SK-N-SH treated with all-trans-retinoic acid at 6 μM for 48 hours (cell line): Measurements from ENCODE around the gene MAPK1IP1L.

ENCODE experiments used
- ARNTL ChIP-seq: fragments of 450-650 bp; formaldehyde crosslinking; IDR thresholded peaks from 2 replicates; pipeline ENCODE4 v1.5.0; 2020; ENCODE audit warnings: low read depth, mild to moderate bottlenecking, moderate library complexity, borderline replicate concordance
- ESRRG ChIP-seq: fragments of 250-450 bp; sonication (Bioruptor Pico); IDR thresholded peaks from 2 replicates; pipeline ENCODE4 v1.6.1; 2021; ENCODE audit warnings: mild to moderate bottlenecking
- PPARA ChIP-seq: fragments of 250-450 bp; sonication (Bioruptor Pico); IDR thresholded peaks from 2 replicates; pipeline ENCODE4 v1.5.0; 2020; ENCODE audit warnings: mild to moderate bottlenecking, borderline replicate concordance
- ZFP30 ChIP-seq: fragments of 450-650 bp; formaldehyde crosslinking; IDR thresholded peaks from 2 replicates; pipeline ENCODE4 v1.5.0; 2022; ENCODE audit warnings: mild to moderate bottlenecking, moderate library complexity
- ZNF70 ChIP-seq: fragments of 450-650 bp; formaldehyde crosslinking; IDR thresholded peaks from 2 replicates; pipeline ENCODE4 v1.5.0; 2020; ENCODE audit warnings: mild to moderate bottlenecking, moderate library complexity
- ZNF8 ChIP-seq: fragments of 450-650 bp; formaldehyde crosslinking; IDR thresholded peaks from 2 replicates; pipeline ENCODE4 v1.5.0; 2020; ENCODE audit warnings: mild to moderate bottlenecking, moderate library complexity
- TF ChIP-seq, protein P1 (sequence below): fragments of 250-450 bp; sonication (Bioruptor Pico); IDR thresholded peaks from 2 replicates; pipeline ENCODE4 v1.8.0; 2020; ENCODE audit warnings: mild to moderate bottlenecking, moderate library complexity, borderline replicate concordance
- TF ChIP-seq, protein P2 (sequence below): fragments of 250-450 bp; sonication (Bioruptor Pico); IDR thresholded peaks from 2 replicates; pipeline ENCODE4 v1.5.1; 2021; ENCODE audit warnings: mild to moderate bottlenecking, moderate library complexity

DNA sequence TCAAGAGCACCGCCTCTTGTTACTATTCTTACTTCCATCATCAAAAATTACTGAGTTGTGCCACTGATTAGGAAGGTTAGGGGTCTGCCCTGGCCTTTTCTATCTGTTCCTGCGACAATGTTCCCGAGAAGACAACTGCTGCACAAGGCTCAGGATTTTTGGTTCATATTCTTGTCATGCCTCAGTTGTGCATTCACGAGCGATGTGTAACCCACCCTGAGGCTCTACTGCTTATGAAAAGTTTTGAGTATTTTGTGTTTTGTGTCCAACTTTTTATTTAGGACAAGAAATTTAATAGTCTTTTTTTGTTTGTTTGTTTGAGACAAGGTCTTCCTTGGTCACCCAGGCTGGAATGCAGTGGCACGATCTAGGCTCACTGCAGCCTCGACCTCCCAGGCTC, 54.5 kb downstream of the MAPK1IP1L start:
- no peak for TF ChIP-seq ARNTL
- no peak for TF ChIP-seq ESRRG (CRISPR knock-in tag)
- no peak for TF ChIP-seq ZFP30 (CRISPR knock-in tag)
- TF ChIP-seq PPARA, result no peak
- TF ChIP-seq, protein P1, sequence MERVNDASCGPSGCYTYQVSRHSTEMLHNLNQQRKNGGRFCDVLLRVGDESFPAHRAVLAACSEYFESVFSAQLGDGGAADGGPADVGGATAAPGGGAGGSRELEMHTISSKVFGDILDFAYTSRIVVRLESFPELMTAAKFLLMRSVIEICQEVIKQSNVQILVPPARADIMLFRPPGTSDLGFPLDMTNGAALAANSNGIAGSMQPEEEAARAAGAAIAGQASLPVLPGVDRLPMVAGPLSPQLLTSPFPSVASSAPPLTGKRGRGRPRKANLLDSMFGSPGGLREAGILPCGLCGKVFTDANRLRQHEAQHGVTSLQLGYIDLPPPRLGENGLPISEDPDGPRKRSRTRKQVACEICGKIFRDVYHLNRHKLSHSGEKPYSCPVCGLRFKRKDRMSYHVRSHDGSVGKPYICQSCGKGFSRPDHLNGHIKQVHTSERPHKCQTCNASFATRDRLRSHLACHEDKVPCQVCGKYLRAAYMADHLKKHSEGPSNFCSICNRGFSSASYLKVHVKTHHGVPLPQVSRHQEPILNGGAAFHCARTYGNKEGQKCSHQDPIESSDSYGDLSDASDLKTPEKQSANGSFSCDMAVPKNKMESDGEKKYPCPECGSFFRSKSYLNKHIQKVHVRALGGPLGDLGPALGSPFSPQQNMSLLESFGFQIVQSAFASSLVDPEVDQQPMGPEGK, result no peak
- TF ChIP-seq, protein P2, sequence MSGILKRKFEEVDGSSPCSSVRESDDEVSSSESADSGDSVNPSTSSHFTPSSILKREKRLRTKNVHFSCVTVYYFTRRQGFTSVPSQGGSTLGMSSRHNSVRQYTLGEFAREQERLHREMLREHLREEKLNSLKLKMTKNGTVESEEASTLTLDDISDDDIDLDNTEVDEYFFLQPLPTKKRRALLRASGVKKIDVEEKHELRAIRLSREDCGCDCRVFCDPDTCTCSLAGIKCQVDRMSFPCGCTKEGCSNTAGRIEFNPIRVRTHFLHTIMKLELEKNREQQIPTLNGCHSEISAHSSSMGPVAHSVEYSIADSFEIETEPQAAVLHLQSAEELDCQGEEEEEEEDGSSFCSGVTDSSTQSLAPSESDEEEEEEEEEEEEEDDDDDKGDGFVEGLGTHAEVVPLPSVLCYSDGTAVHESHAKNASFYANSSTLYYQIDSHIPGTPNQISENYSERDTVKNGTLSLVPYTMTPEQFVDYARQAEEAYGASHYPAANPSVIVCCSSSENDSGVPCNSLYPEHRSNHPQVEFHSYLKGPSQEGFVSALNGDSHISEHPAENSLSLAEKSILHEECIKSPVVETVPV (CRISPR knock-in tag), result no peak
- TF ChIP-seq ZNF8 (CRISPR knock-in tag), result no peak
- no peak for TF ChIP-seq ZNF70 (CRISPR knock-in tag)
